GM19324 (cell line): Measurements from ENCODE around the gene ADAMTS1.
"Not testable (repeated sequence)": the region's sequence is repeated elsewhere in the genome, so short reads cannot be mapped to it uniquely, and the experiment has no call there.

Source experiments
- ATAC-seq: cut with Tn5 transposase; IDR thresholded peaks from one replicate; pipeline ENCODE4 v1.9.1; 2021; ENCODE audit warnings: mild to moderate bottlenecking, moderate library complexity; ENCODE audit not compliant: unreplicated experiment, low FRiP score

The ADAMTS1 gene

GRCh38 chr21:26845066-26845758, at the start of gene ADAMTS1:
Gene ADAMTS1, minus strand, starts transcription at chr21:26845409. Its CDS starts 455 bp downstream, at chr21:26844954.
- no peak for ATAC-seq

GRCh38 chr21:26892151-26892550, 46.9 kb upstream of the ADAMTS1 start:
- ATAC-seq, result no peak

- ATAC-seq, result no peak
Measured at GRCh38 chr21:26888931-26889330, 43.7 kb upstream of the ADAMTS1 start.

- ATAC-seq, result no peak
Measured at GRCh38 chr21:26888256-26888655, 43.0 kb upstream of the ADAMTS1 start.

GRCh38 chr21:26887251-26887650, 42.0 kb upstream of the ADAMTS1 start:
- no peak for ATAC-seq

- ATAC-seq, result no peak
Measured at GRCh38 chr21:26884436-26884835, 39.2 kb upstream of the ADAMTS1 start.

- no peak for ATAC-seq
Measured at GRCh38 chr21:26883768-26884167, 38.6 kb upstream of the ADAMTS1 start.

- no peak for ATAC-seq
Measured at GRCh38 chr21:26881504-26882228, 36.5 kb upstream of the ADAMTS1 start.

- no peak for ATAC-seq
Measured at GRCh38 chr21:26877018-26877417, 31.8 kb upstream of the ADAMTS1 start.

GRCh38 chr21:26874347-26874746, 29.1 kb upstream of the ADAMTS1 start:
- ATAC-seq, result no peak

GRCh38 chr21:26865857-26866256, 20.6 kb upstream of the ADAMTS1 start:
- no peak for ATAC-seq

GRCh38 chr21:26856871-26857350, 11.7 kb upstream of the ADAMTS1 start:
- ATAC-seq, result not testable (repeated sequence)

- not testable (repeated sequence) for ATAC-seq
Measured at GRCh38 chr21:26854695-26855094, 9.5 kb upstream of the ADAMTS1 start.

GRCh38 chr21:26852423-26852822, 7.2 kb upstream of the ADAMTS1 start:
- no peak for ATAC-seq

- ATAC-seq, result no peak
Measured at GRCh38 chr21:26851109-26851944, 6.1 kb upstream of the ADAMTS1 start.

GRCh38 chr21:26850116-26850643, 5.0 kb upstream of the ADAMTS1 start:
- no peak for ATAC-seq

GRCh38 chr21:26849428-26850115, 4.4 kb upstream of the ADAMTS1 start:
- no peak for ATAC-seq

- no peak for ATAC-seq
Measured at GRCh38 chr21:26847921-26848320, 2.7 kb upstream of the ADAMTS1 start.

GRCh38 chr21:26847002-26847401, 1.8 kb upstream of the ADAMTS1 start:
- no peak for ATAC-seq
